Tibial nerve (tissue), 4 donors: Measurements from ENCODE around the gene OAS1.

Experiments used
- EP300 ChIP-seq, 2 donors: sonication (generic); formaldehyde crosslinking; IDR thresholded peaks; one replicate each; pipeline ENCODE4 v1.6.1; 2017; ENCODE audit warnings: antibody characterized with exemption in 2 of 2, mild to moderate bottlenecking in 1 of 2
- POLR2A ChIP-seq, 2 donors: fragments of 450-650 bp; IDR thresholded peaks; one replicate each; pipeline ENCODE4 v1.6.1; 2017; ENCODE audit warnings: antibody characterized with exemption in 2 of 2, mild to moderate bottlenecking in 2 of 2, moderate library complexity in 2 of 2
- TF ChIP-seq, protein P1 (sequence below), 5 experiments: fragments of 200-600 bp in 3 of 5; fragments of 450-650 bp in 2 of 5; sonication (generic) in 3 of 5; IDR thresholded peaks; one replicate each; pipeline ENCODE4 v1.5.1; 2016 to 2019; ENCODE audit warnings: antibody characterized with exemption in 5 of 5, mild to moderate bottlenecking in 3 of 5, moderate library complexity in 2 of 5

DNA sequence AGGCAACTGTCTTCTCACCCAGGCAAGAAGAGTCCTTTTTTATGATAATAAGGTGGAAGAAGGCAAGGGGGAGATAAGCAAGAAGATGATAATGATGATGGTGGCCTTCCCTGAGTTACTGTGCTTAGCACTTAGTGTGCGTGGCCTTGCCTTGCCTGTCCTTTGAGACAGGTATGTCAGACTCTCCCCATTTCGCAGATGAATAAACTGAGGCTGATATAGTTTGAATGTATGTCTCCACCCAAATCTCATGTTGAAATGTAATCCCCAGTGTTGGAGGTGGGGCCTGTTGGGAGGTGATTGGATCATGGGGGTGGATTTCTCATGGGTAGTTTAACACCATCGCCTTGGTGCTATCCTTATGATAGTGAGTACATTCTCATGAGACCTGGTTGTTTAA is 23.0 kb downstream of the OAS1 start:
- TF ChIP-seq, protein P1, sequence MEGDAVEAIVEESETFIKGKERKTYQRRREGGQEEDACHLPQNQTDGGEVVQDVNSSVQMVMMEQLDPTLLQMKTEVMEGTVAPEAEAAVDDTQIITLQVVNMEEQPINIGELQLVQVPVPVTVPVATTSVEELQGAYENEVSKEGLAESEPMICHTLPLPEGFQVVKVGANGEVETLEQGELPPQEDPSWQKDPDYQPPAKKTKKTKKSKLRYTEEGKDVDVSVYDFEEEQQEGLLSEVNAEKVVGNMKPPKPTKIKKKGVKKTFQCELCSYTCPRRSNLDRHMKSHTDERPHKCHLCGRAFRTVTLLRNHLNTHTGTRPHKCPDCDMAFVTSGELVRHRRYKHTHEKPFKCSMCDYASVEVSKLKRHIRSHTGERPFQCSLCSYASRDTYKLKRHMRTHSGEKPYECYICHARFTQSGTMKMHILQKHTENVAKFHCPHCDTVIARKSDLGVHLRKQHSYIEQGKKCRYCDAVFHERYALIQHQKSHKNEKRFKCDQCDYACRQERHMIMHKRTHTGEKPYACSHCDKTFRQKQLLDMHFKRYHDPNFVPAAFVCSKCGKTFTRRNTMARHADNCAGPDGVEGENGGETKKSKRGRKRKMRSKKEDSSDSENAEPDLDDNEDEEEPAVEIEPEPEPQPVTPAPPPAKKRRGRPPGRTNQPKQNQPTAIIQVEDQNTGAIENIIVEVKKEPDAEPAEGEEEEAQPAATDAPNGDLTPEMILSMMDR (IDR thresholded peaks at IDR 0.05): no peak
- TF ChIP-seq POLR2A (IDR thresholded peaks at IDR 0.05): no peak
- no peak for TF ChIP-seq EP300 (IDR thresholded peaks at IDR 0.05)
